Measurements from ENCODE around the gene DLGAP1.
"Not testable (repeated sequence)": the region's sequence is repeated elsewhere in the genome, so short reads cannot be mapped to it uniquely, and the experiment has no call there.

DLGAP1 gene

GRCh38 chr18:3650521-3651042, 804.5 kb downstream of the DLGAP1 start:
- H3K9ac ChIP-seq (ENCODE audit: low read length in 2 of 2); H3K4me1 ChIP-seq (ENCODE audit: control insufficient read depth, insufficient read depth, low read length): not testable (repeated sequence)

GRCh38 chr18:3649633-3650426, 805.3 kb downstream of the DLGAP1 start:
- H3K36me3 ChIP-seq (ENCODE audit: control insufficient read depth in 2 of 2, insufficient read depth in 2 of 2, low read length in 2 of 2), result no peaks in the 10 kb centered on the region
- no peak overlapping the region for H3K27ac ChIP-seq (ENCODE audit: low read length)
- H3K9ac ChIP-seq (ENCODE audit: low read length in 2 of 2), result no peak overlapping the region
- H3K9me3 ChIP-seq (ENCODE audit: control insufficient read depth in 2 of 2, low read length in 2 of 2), result no peaks in the 10 kb centered on the region
- no peaks in the 10 kb centered on the region for H3K27me3 ChIP-seq (ENCODE audit: control insufficient read depth in 1 of 2, insufficient read depth in 2 of 2, low read length in 2 of 2)
- H3K4me1 ChIP-seq (ENCODE audit: control insufficient read depth, insufficient read depth, low read length), result no peaks in the 10 kb centered on the region
- no peak overlapping the region for H3K4me3 ChIP-seq (ENCODE audit: low read length in 2 of 2)

More at GRCh38 chr18:3650521-3651042, 804.5 kb downstream of the DLGAP1 start:
- not testable (repeated sequence) for H3K27me3 ChIP-seq (ENCODE audit: control insufficient read depth in 1 of 2, insufficient read depth in 2 of 2, low read length in 2 of 2); H3K9me3 ChIP-seq (ENCODE audit: control insufficient read depth in 2 of 2, low read length in 2 of 2); H3K4me3 ChIP-seq (ENCODE audit: low read length in 2 of 2); H3K27ac ChIP-seq (ENCODE audit: low read length); H3K36me3 ChIP-seq (ENCODE audit: control insufficient read depth in 2 of 2, insufficient read depth in 2 of 2, low read length in 2 of 2)

GRCh38 chr18:3649135-3649632, 805.9 kb downstream of the DLGAP1 start:
- Histone ChIP-seq H3K4me1 (ENCODE audit: control insufficient read depth, insufficient read depth, low read length) (no peaks in the 10 kb centered on the region), H3K36me3 (ENCODE audit: control insufficient read depth in 2 of 2, insufficient read depth in 2 of 2, low read length in 2 of 2) (no peaks in the 10 kb centered on the region), H3K4me3 (ENCODE audit: low read length in 2 of 2) (no peak overlapping the region), H3K9me3 (ENCODE audit: control insufficient read depth in 2 of 2, low read length in 2 of 2) (no peaks in the 10 kb centered on the region), H3K27me3 (ENCODE audit: control insufficient read depth in 1 of 2, insufficient read depth in 2 of 2, low read length in 2 of 2) (no peaks in the 10 kb centered on the region), H3K9ac (ENCODE audit: low read length in 2 of 2) (no peak overlapping the region), H3K27ac (ENCODE audit: low read length) (no peak overlapping the region)

- Histone ChIP-seq H3K9ac (ENCODE audit: low read length in 2 of 2) (no peak overlapping the region), H3K27me3 (ENCODE audit: control insufficient read depth in 1 of 2, insufficient read depth in 2 of 2, low read length in 2 of 2) (no peaks in the 10 kb centered on the region), H3K4me1 (ENCODE audit: control insufficient read depth, insufficient read depth, low read length) (no peaks in the 10 kb centered on the region), H3K36me3 (ENCODE audit: control insufficient read depth in 2 of 2, insufficient read depth in 2 of 2, low read length in 2 of 2) (no peaks in the 10 kb centered on the region), H3K27ac (ENCODE audit: low read length) (no peak overlapping the region), H3K4me3 (ENCODE audit: low read length in 2 of 2) (no peak overlapping the region), H3K9me3 (ENCODE audit: control insufficient read depth in 2 of 2, low read length in 2 of 2) (no peaks in the 10 kb centered on the region)
Measured at GRCh38 chr18:3648641-3649040, 806.5 kb downstream of the DLGAP1 start.

GRCh38 chr18:3648200-3648599, 806.9 kb downstream of the DLGAP1 start:
- Histone ChIP-seq H3K4me1 (ENCODE audit: control insufficient read depth, insufficient read depth, low read length) (no peaks in the 10 kb centered on the region), H3K27me3 (ENCODE audit: control insufficient read depth in 1 of 2, insufficient read depth in 2 of 2, low read length in 2 of 2) (no peaks in the 10 kb centered on the region)

GRCh38 chr18:3647636-3648035, 807.5 kb downstream of the DLGAP1 start:
- Histone ChIP-seq H3K4me3 (ENCODE audit: low read length in 2 of 2) (no peak overlapping the region), H3K27me3 (ENCODE audit: control insufficient read depth in 1 of 2, insufficient read depth in 2 of 2, low read length in 2 of 2) (no peaks in the 10 kb centered on the region), H3K9ac (ENCODE audit: low read length in 2 of 2) (no peak overlapping the region), H3K36me3 (ENCODE audit: control insufficient read depth in 2 of 2, insufficient read depth in 2 of 2, low read length in 2 of 2) (no peaks in the 10 kb centered on the region), H3K27ac (ENCODE audit: low read length) (no peak overlapping the region), H3K9me3 (ENCODE audit: control insufficient read depth in 2 of 2, low read length in 2 of 2) (no peaks in the 10 kb centered on the region), H3K4me1 (ENCODE audit: control insufficient read depth, insufficient read depth, low read length) (no peaks in the 10 kb centered on the region)

More at GRCh38 chr18:3648200-3648599, 806.9 kb downstream of the DLGAP1 start:
- Histone ChIP-seq H3K9me3 (ENCODE audit: control insufficient read depth in 2 of 2, low read length in 2 of 2) (no peaks in the 10 kb centered on the region), H3K27ac (ENCODE audit: low read length) (no peak overlapping the region), H3K9ac (ENCODE audit: low read length in 2 of 2) (no peak overlapping the region), H3K4me3 (ENCODE audit: low read length in 2 of 2) (no peak overlapping the region), H3K36me3 (ENCODE audit: control insufficient read depth in 2 of 2, insufficient read depth in 2 of 2, low read length in 2 of 2) (no peaks in the 10 kb centered on the region)

GRCh38 chr18:3645384-3646156, 809.5 kb downstream of the DLGAP1 start:
- Histone ChIP-seq H3K4me1 (ENCODE audit: control insufficient read depth, insufficient read depth, low read length) (no peaks in the 10 kb centered on the region), H3K9me3 (ENCODE audit: control insufficient read depth in 2 of 2, low read length in 2 of 2) (no peaks in the 10 kb centered on the region), H3K4me3 (ENCODE audit: low read length in 2 of 2) (no peak overlapping the region), H3K27ac (ENCODE audit: low read length) (no peak overlapping the region), H3K36me3 (ENCODE audit: control insufficient read depth in 2 of 2, insufficient read depth in 2 of 2, low read length in 2 of 2) (no peaks in the 10 kb centered on the region), H3K27me3 (ENCODE audit: control insufficient read depth in 1 of 2, insufficient read depth in 2 of 2, low read length in 2 of 2) (peaks cover 0 to under 1% of the 10 kb centered on the region in 2 donors), H3K9ac (ENCODE audit: low read length in 2 of 2) (no peak overlapping the region)

- H3K9ac ChIP-seq (ENCODE audit: low read length in 2 of 2), result no peak overlapping the region
- no peaks in the 10 kb centered on the region for H3K4me1 ChIP-seq (ENCODE audit: control insufficient read depth, insufficient read depth, low read length)
- H3K27me3 ChIP-seq (ENCODE audit: control insufficient read depth in 1 of 2, insufficient read depth in 2 of 2, low read length in 2 of 2), result no peaks in the 10 kb centered on the region
- H3K27ac ChIP-seq (ENCODE audit: low read length), result no peak overlapping the region
- H3K36me3 ChIP-seq (ENCODE audit: control insufficient read depth in 2 of 2, insufficient read depth in 2 of 2, low read length in 2 of 2), result no peaks in the 10 kb centered on the region
- H3K9me3 ChIP-seq (ENCODE audit: control insufficient read depth in 2 of 2, low read length in 2 of 2), result no peaks in the 10 kb centered on the region
- H3K4me3 ChIP-seq (ENCODE audit: low read length in 2 of 2), result no peak overlapping the region
Measured at GRCh38 chr18:3634250-3634939, 820.7 kb downstream of the DLGAP1 start.

GRCh38 chr18:3631887-3632286, 823.2 kb downstream of the DLGAP1 start:
- H3K9ac ChIP-seq (ENCODE audit: low read length in 2 of 2), result no peak overlapping the region
- no peak overlapping the region for H3K27ac ChIP-seq (ENCODE audit: low read length)
- H3K9me3 ChIP-seq (ENCODE audit: control insufficient read depth in 2 of 2, low read length in 2 of 2), result no peaks in the 10 kb centered on the region
- H3K4me3 ChIP-seq (ENCODE audit: low read length in 2 of 2), result no peak overlapping the region
- H3K36me3 ChIP-seq (ENCODE audit: control insufficient read depth in 2 of 2, insufficient read depth in 2 of 2, low read length in 2 of 2), result no peaks in the 10 kb centered on the region
- no peaks in the 10 kb centered on the region for H3K27me3 ChIP-seq (ENCODE audit: control insufficient read depth in 1 of 2, insufficient read depth in 2 of 2, low read length in 2 of 2)
- no peaks in the 10 kb centered on the region for H3K4me1 ChIP-seq (ENCODE audit: control insufficient read depth, insufficient read depth, low read length)

- Histone ChIP-seq H3K9me3 (ENCODE audit: control insufficient read depth in 2 of 2, low read length in 2 of 2) (no peaks in the 10 kb centered on the region), H3K27me3 (ENCODE audit: control insufficient read depth in 1 of 2, insufficient read depth in 2 of 2, low read length in 2 of 2) (no peaks in the 10 kb centered on the region), H3K27ac (ENCODE audit: low read length) (no peak overlapping the region), H3K4me3 (ENCODE audit: low read length in 2 of 2) (no peak overlapping the region), H3K4me1 (ENCODE audit: control insufficient read depth, insufficient read depth, low read length) (peaks cover 11% of the 10 kb centered on the region), H3K9ac (ENCODE audit: low read length in 2 of 2) (no peak overlapping the region), H3K36me3 (ENCODE audit: control insufficient read depth in 2 of 2, insufficient read depth in 2 of 2, low read length in 2 of 2) (no peaks in the 10 kb centered on the region)
Measured at GRCh38 chr18:3626929-3627458, 828.1 kb downstream of the DLGAP1 start.

Measured in stomach smooth muscle (tissue), 2 donors.